Ammon's horn (tissue), 1 donor: Measurements from ENCODE around the gene IGFLR1.
A peak's percentile ranks its signal among the peaks of the same experiment; 100 is the strongest.

Experiments
- DNase-seq: peaks from one replicate; pipeline ENCODE4 v3.0.0-alpha.2; 2016; ENCODE audit warnings: low spot score

The IGFLR1 gene

DNA sequence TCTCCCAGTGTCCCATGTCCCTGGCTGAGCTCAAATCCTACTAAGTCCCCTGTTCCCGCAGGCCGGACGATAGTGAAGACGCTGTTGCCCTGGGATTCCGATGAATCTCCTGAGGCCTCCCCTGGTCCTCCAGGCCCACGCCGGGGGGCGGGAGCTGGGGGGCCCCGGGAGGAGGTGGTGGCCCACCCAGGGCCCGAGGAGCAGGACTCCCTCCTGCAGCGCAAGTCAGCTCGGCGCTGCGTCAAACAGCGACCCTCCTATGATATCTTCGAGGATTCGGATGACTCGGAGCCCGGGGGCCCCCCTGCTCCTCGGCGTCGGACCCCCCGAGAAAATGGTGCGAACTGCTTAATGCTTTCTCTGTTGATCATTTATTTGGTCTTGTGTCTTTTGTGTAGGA lies 18.6 kb downstream of the IGFLR1 start:
- DNase-seq = no peak

DNA sequence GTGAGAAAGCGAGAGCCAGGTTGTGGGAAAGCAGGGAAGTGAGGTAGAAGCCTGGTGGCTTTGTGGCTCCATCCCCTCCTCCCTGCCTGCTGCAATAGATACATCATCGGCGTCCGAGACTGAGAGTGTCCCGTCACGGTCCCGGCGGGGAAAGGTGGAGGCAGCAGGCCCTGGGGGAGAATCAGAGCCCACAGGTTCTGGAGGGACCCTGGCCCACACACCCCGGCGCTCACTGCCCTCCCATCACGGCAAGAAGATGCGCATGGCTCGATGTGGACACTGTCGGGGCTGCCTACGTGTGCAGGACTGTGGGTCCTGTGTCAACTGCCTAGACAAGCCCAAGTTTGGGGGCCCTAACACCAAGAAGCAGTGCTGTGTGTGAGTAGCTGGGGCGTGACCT lies 19.4 kb downstream of the IGFLR1 start:
- DNase-seq = no peak

DNA sequence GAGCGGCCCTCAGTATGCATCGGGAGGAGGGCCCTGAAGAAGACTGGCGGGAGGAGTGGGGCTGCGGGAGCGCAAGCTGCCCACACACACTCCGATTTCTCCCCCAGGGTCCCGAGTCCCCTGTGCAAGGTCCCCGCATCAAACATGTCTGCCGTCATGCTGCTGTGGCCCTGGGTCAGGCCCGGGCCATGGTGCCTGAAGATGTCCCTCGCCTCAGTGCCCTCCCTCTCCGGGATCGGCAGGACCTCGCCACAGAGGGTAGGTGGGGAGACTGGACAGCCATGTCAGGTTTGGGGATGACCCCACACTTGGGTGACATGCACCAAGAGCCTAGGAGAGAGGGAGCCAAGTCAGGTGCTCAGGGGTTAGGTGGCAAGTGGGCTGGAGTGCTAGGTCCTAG lies 19.8 kb downstream of the IGFLR1 start:
- DNase-seq = no peak

DNA sequence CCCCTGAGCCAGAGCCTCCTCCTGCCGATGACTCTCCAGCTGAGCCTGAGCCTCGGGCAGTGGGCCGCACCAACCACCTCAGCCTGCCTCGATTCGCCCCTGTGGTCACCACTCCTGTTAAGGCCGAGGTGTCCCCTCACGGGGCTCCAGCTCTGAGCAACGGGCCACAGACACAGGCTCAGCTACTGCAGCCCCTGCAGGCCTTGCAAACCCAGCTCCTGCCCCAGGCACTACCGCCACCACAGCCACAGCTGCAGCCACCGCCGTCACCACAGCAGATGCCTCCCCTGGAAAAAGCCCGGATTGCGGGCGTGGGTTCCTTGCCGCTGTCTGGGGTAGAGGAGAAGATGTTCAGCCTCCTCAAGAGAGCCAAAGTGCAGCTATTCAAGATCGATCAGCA lies 20.9 kb downstream of the IGFLR1 start:
- DNase-seq = no peak

DNA sequence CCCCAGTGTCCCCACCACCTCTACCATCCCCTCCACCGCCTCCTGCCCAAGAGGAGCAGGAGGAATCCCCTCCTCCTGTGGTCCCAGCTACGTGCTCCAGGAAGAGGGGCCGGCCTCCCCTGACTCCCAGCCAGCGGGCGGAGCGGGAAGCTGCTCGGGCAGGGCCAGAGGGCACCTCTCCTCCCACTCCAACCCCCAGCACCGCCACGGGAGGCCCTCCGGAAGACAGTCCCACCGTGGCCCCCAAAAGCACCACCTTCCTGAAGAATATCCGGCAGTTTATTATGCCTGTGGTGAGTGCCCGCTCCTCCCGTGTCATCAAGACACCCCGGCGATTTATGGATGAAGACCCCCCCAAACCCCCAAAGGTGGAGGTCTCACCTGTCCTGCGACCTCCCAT lies 21.6 kb downstream of the IGFLR1 start:
- no peak for DNase-seq

DNA sequence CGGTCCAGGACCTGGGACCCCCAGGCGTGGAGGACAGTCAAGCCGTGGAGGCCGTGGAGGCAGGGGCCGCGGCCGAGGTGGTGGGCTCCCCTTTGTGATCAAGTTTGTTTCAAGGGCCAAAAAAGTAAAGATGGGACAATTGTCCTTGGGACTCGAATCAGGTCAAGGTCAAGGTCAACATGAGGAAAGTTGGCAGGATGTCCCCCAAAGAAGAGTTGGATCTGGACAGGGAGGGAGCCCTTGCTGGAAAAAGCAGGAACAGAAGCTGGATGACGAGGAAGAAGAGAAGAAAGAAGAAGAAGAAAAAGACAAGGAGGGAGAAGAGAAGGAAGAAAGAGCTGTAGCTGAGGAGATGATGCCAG lies 22.1 kb downstream of the IGFLR1 start:
- DNase-seq = no peak

DNA sequence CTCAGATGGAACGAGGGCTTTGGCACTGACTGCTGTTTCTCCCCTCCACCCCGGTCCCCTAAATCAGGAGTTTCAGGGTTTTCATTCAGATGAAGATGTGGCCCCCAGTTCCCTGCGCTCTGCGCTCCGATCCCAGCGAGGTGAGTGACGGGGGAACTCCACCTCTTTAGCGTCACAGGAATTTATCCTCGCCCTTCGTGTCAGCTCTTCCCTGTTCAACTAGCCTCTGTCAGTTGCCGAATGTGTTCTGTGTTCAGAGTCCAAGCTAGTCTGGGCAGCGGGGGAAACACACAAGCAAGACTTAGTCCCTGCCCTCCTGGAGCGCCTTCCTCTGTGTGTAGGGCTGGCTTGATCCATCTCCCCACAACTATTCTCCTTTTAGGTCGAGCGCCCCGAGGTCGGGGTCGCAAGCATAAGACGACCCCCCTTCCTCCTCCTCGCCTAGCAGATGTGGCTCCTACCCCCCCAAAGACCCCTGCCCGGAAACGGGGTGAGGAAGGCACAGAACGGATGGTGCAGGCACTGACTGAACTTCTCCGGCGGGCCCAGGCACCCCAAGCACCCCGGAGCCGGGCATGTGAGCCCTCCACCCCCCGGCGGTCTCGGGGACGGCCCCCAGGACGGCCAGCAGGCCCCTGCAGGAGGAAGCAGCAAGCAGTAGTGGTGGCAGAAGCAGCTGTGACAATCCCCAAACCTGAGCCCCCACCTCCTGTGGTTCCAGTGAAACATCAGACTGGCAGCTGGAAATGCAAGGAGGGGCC lies 22.7 kb downstream of the IGFLR1 start:
- DNase-seq = no peak

DNA sequence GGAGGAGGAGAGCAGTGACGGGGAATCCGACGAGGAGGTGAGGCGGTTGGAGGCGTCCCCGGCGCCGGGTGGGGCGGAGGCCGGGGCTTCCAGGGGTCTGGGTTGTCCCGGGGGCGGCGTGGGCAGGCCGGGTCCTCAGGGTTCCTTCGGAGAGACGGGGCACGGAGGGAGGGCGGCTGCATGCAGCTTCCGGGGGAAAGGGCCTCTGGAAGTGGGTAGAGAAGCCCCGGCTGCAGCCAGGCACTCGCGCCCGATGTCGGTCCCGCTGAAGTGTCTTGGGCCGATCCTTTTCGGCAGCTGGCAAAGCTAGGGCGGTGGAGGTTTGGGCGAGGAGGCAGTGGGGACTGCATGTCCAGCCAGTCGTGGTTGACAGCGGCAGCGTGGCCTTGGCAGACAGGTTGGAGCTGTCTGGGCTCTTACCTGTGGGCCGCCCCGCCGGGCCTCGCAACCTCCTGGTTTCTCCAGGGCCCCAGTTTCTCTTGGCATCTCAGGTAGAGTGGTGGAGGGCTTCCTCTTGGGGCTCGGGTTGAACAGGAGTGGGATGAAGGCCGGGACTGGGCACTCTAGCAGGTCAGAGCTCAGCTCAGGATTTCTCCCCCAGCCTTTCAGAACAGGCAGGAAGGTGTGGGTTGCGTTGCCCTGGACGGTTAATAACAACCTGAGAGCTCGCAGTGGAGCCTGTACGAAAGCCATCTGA lies 23.8 kb downstream of the IGFLR1 start:
- no peak for DNase-seq

DNA sequence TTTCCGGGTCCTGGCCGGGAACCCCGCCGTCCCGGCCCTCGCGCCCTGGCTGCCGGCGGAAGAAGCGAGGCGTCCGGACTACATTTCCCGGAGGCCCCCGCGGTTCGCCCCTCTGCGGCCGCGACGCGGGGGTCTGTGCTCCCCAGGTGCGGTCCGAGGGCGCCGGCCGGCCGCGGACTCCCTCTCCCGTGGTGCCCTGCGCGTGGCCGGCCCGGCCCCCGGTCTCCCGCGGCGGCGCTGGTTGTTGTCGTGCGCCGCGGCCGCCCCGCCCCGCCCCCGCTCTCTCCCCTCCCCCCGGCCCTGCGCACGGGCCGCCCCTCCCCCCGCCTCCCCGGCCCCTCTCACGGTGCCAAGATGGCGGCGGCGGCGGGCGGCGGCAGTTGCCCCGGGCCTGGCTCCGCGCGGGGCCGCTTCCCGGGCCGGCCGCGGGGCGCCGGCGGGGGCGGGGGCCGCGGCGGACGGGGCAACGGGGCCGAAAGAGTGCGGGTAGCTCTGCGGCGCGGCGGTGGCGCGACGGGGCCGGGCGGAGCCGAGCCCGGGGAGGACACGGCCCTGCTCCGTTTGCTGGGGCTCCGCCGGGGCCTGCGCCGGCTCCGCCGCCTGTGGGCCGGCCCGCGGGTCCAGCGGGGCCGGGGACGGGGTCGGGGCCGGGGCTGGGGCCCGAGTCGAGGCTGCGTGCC lies 24.4 kb downstream of the IGFLR1 start, which contains the start of gene KMT2B:
TSS of gene KMT2B (plus strand) at position 339 of the 680 bp plus-strand sequence. CDS start at position 355, 16 bp downstream.
- no peak for DNase-seq

DNA sequence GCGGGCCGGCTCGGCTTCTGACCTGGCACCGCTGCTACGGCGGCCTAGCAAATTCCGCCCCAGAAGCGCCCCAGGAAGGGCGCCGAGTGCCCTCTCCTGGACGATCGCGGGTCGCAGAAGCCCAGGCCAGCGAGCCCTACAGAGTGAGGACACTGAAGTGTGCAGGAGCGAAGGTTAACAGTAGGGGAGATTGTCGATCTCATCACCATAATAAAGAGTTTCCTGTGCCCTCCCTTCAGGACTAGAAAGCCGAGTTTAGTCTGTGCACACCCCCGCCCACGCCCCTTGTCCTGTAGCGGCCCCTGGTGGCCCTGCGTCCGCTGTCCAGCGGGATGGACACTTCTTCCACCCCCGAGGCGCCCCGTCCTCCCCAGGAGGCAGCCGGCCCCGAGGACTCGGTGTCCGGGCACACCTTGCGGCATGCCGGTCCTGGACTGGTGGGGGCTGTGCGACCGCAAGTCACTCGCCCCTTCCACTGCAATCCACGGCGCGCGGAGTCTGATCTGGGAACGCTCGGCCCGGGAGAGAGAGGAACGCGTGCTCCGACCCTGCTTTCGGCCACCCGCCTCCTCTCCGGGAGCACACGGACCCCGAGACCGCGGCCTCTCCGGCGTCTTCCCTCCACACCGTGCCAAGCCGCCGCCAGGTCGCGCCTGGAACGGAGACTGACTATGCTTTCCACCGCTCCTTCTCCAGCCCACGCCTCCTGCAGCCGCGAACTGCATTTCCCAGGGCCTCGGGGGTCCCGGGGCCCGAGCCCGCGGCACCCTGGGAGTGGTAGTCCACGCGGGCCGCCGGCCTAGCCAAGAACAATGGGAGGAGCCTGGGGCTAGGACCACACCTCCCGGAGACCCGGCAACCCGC lies 25.2 kb downstream of the IGFLR1 start:
- DNase-seq = peak; percentile 96

DNA sequence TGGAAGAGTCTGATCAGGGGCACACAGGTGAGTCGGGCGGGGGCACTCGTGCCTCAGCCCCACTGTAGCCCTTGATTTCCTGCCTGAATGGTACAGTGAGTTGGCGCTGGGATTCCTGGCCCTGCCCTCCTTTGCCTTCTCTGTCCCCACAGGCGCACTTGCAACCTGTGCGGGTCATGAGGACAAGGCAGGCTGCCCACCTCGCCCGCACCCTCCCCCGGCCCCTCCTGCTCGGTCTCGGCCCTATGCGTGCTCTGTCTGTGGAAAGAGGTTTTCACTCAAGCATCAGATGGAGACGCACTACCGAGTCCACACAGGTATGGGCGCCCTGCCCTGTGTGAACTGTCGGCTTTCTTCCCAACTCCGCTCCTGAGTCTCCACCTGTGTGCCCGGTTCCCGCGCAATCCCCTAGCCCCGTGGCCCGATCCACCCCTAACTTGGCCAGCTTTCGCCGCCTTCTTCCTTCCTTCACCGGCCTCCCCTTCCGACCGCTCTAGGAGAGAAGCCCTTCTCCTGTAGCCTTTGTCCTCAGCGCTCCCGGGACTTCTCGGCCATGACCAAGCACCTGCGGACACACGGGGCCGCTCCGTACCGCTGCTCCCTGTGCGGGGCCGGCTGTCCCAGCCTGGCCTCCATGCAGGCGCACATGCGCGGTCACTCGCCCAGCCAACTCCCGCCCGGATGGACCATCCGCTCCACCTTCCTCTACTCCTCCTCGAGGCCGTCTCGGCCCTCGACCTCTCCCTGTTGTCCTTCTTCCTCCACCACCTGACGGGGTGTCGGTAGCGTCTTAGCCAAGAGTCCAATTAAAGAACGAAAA lies 26.1 kb downstream of the IGFLR1 start:
- DNase-seq = peak; percentile 75

DNA sequence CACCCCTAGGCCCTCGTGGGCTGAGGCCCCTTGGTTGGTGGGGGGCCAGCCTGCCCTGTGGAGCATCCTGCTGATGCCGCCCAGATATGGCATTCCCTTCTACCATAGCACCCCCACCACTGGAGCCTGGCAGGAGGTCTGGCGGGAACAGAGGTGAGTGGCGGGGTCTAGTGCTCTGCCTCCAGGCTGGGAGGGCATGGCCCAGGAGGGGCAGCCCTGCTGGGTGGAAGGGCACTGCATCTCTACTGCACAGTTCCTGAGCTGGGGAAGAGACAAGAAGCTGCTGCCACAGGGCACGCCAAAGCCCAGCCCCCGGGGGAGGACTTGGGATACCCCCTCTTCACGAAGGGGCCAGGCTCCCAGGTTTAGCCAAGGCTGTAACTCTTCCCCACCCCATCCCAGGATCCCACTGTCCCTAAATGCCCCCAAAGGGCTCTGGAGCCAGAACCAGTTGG lies 26.9 kb downstream of the IGFLR1 start:
- no peak for DNase-seq

DNA sequence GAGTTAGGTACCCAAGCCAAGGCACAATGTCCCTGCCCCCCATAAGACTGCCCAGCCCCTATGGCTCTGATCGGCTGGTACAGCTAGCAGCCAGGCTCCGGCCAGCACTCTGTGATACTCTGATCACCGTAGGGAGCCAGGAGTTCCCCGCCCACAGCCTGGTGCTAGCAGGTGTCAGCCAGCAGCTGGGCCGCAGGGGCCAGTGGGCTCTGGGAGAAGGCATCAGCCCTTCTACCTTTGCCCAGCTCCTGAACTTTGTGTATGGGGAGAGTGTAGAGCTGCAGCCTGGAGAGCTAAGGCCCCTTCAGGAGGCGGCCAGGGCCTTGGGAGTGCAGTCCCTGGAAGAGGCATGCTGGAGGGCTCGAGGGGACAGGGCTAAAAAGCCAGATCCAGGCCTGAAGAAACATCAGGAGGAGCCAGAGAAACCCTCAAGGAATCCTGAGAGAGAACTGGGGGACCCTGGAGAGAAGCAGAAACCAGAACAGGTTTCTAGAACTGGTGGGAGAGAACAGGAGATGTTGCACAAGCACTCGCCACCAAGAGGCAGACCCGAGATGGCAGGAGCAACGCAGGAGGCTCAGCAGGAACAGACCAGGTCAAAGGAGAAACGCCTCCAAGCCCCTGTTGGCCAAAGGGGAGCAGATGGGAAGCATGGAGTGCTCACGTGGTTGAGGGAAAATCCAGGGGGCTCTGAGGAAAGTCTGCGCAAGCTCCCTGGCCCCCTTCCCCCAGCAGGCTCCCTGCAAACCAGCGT lies 27.5 kb downstream of the IGFLR1 start:
- DNase-seq = no peak

DNA sequence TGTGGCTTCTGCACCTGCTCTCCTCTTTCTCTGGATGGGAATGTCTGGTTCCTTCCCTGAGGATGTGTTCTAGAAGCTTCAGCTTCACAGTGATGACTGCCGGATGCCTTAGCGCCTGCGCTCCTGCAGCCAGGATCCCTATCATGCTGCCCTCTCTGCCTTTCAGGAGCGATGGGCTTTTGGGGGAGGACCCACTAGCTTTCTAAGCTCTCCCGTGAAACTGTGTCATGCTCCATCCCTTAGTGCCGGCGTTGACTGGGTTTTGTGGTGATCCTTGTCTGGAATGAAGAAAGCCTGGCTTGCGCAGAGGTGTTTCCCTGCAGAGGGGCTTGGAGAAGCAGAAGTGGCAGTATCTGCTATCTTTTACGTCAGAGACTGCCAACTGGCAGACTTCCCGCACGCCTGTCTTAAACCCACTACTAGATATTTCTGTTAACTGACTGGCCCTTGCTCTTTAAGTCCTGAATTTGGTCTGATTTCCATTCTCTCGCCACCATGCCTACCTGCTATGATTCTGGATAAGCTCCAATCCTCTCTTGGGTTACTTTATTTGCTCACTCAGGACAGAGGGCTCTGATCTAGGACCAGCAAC lies 28.3 kb downstream of the IGFLR1 start:
- no peak for DNase-seq

DNA sequence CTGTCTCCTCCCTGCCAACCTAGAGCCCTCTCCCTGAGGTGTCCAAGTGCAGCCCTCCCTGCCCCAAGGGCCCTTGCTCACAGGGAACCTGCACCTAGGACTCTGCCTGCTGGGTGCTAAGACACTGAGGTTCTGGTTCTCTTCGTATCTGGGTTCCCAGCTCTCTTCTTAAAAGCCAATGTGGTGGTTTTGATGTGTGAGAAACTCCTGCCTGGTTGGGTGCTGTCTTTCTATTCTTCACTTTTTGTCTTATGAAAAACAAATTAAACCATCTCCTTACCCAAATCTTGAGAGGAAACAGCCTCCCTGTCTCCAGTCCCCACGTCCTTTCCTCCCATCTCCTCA lies 28.8 kb downstream of the IGFLR1 start:
- DNase-seq = no peak

DNA sequence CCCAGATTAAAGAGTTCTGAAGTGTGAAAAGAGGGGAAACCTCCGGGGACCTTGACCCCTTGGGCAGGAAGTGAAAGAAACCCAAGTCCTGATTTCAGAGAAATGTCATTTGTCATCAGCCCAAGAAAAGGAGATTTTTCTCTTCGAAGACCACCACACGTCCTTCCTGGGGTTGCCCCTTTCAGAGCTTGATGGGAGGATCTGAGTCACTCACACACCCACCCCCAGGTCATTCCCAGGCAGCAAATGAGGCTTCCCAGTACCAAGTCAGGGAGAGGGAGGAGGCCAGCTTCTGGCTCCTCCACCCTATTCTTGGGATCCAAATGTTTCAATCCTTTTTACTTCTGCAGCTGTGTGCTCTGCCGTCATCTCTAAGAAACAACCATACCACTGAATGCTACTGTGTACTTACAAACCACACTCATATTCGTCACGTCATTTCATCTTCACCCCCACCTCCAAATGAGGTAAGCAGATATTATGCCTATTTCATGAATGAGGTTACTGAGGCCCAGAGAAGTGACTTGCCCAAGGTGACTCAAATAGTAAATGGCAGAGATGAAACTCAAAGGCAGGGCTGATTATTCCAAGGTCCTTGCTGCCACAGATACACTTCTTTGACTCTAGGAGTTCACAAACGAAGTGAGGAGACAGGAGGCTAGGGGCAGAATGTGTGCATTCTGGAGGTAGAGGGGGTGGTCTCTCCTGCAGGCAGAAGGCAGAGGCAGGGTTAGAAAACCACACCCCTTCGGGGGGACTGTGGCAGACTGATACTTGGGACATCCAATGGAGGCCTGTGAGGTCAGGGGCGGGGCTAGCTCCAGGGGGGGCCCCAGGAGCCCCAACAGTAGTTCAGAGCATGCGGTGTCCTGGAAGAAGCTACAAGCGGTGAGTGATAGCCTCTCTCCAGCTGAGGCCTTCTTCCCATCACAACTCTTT lies 29.4 kb downstream of the IGFLR1 start:
- no peak for DNase-seq

DNA sequence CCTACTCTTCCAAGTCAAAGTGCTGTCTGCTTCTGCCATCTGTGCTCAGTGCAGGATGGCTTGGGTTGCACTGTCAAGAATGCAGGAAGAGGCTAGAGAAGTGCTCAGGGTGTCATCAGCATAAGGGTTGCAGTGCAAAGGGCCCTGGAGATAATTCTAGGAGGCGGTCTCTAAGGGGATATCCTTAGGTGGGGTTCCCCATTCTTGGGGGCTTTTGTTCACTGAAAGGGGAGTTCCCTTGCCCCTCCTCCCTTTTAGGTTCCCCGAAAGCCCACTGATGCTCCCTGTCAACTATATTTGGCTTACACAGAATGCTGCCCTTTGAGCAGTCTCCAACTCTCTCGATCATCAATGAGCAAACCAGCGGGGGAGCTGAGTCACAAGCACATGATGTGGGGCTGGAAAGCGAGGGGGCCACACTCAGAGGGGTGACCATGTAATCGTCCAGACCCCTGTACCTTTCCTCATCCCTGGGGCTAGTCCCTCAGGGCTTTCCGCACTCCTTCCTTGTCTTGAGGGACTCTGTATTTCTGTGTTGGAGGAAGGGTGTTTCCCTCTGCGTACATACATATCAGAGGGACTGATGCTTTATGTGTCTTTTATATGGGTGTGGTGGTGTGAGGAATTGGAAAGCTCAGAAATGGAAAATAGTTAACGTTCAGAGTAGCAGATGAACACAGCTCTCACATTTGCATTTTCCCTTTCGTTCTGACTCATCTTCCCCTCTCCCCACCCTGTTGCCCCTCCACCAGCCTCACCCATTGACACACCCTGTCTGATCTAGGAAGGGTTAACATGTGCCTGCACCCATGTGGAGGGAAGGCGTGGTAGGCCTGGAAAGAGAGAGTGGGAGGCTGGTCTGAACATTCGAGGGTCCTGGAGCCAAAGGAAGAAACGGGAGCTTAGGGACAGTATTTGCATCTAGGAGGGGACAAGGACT lies 31.2 kb downstream of the IGFLR1 start:
- no peak for DNase-seq

DNA sequence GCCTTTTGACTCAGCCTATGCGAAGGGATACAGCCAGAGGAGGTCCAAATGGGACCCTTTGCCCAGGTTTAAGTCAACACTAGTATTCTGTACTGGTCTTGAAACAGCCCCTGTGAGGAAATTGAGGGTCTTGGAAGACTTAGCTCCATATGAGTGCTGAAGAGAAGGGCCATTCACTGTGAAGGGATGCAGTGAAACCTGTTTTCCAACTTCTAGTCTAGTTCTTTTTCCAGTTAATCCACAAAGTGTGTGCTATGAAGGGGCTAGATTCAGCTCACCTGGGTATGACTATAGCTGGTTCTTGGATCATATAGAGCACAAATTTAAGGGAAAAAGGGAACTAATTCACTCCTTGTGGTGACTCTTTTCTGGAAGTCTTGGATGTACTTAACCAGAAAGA lies 33.9 kb downstream of the IGFLR1 start:
- DNase-seq = no peak
